Choroid plexus epithelial cell (primary cell): ENCODE data around the gene AARSD1.
A peak's percentile ranks its signal among the peaks of the same experiment; 100 is the strongest.

Experiments used
- DNase-seq: peaks from one replicate; pipeline ENCODE4 v3.0.0-alpha.2; 2010; ENCODE audit warnings: low read depth
- H3K4me3 ChIP-seq: 2 replicates; pipeline ENCODE4 v1.5.1; 2011; ENCODE audit warnings: low read depth, mild to moderate bottlenecking, control low read depth, low read length, moderate library complexity
- CTCF ChIP-seq: conservative IDR thresholded peaks from 2 replicates; pipeline ENCODE4 v1.5.1; 2011; ENCODE audit warnings: low read depth, mild to moderate bottlenecking, control low read depth, inconsistent platforms, low read length, moderate library complexity

Gene AARSD1

GRCh38 chr17:42989726-42990652, 25.7 kb upstream of the AARSD1 start:
- DNase-seq = no peak
- H3K4me3 ChIP-seq = no peak overlapping the region
- no peak for TF ChIP-seq CTCF

- no peak for TF ChIP-seq CTCF
- no peak for DNase-seq
- no peak overlapping the region for H3K4me3 ChIP-seq
These were observed 24.9 kb upstream of the AARSD1 start for GRCh38 chr17:42989141-42989540.

- TF ChIP-seq CTCF = no peak
- DNase-seq = no peak
- H3K4me3 ChIP-seq = no peak overlapping the region
These were observed 21.0 kb upstream of the AARSD1 start for GRCh38 chr17:42985225-42985624.

- H3K4me3 ChIP-seq = no peak overlapping the region
- no peak for DNase-seq
- no peak for TF ChIP-seq CTCF
These were observed 18.0 kb upstream of the AARSD1 start for GRCh38 chr17:42982266-42982665.

GRCh38 chr17:42980766-42981397, 16.6 kb upstream of the AARSD1 start:
- H3K4me3 ChIP-seq = peak overlapping the region; percentile 90
- TF ChIP-seq CTCF = no peak
- peak; percentile 59 for DNase-seq

- TF ChIP-seq CTCF = no peak
- peak; percentile 81 for DNase-seq
- H3K4me3 ChIP-seq = peak within 1 kb of the TSS; percentile 90
These were observed 16.1 kb upstream of the AARSD1 start, which contains the start of gene RUNDC1 for GRCh38 chr17:42980274-42980765. Gene RUNDC1, plus strand, starts transcription at chr17:42980565. Its CDS starts 12 bp downstream, at chr17:42980577.
